ENCODE measurements around the gene CACNA2D1.

DNA sequence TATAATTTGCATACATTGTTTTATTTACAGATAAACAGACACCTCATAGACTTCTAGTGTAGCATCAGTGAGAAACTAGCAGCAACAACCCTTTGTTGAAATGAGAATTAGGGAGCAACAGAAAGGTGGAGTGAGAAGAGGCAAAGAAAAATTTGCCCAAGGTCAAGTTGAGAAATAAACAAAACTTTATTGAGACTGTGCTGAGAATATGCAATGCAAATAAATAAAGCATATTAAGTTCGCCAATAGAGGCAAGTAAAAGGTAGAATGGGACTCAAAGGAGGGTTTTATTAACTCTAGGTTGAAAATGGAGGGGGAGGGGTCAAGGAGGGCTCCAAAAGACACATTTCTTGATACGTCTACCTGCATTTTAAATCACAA lies 49.7 kb downstream of the CACNA2D1 start:
- no peak for TF ChIP-seq SIN3A (IDR thresholded peaks at IDR 0.05; ENCODE audit: borderline replicate concordance, insufficient read depth, low read length)
- TF ChIP-seq POLR2AphosphoS5 (IDR thresholded peaks at IDR 0.05; ENCODE audit: low read depth, low read length), result no peak
- no peak for TF ChIP-seq TAF1 (IDR thresholded peaks at IDR 0.05; ENCODE audit: borderline replicate concordance, insufficient read depth, low read length)
- TF ChIP-seq REST (IDR thresholded peaks at IDR 0.05; ENCODE audit: insufficient read depth in 1 of 2, low read depth in 2 of 2, low read length in 2 of 2), result no peak
